NCI-H2171 treated with DMSO at 0.1 percent for 48 hours (cell line): ENCODE results near the gene NTSR1.
A peak's percentile ranks its signal among the peaks of the same experiment; 100 is the strongest.

Source experiments
- DNase-seq: peaks from one replicate; lab custom pipeline; 2025; lab: John Stamatoyannopoulos, UW

Gene NTSR1

DNA sequence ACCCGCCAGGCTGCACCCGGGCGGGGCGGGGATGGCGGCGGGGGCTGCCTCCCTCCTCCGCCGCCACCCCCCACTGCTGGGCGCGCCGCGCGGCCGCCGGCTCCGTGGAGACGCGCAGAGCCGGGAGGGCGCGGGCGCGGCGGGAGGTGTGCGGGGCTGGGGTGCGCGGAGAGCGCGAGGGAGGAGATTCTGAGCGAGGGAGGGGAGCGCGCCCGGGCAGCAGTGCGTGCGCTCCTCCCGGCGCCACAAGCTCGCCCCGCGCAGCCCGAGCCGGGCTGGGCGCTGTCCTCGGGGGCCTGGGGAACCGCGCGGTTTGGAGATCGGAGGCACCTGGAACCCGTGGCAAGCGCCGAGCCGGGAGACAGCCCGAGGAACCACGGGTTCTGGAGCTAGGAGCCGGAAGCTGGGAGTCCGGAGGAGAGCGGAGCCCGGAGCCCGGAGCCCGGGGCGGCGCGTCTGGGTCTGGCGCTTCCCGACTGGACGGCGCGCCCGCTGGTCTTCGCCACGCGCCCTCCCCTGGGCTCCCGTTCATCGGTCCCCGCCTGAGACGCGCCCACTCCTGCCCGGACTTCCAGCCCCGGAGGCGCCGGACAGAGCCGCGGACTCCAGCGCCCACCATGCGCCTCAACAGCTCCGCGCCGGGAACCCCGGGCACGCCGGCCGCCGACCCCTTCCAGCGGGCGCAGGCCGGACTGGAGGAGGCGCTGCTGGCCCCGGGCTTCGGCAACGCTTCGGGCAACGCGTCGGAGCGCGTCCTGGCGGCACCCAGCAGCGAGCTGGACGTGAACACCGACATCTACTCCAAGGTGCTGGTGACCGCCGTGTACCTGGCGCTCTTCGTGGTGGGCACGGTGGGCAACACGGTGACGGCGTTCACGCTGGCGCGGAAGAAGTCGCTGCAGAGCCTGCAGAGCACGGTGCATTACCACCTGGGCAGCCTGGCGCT, at the start of gene NTSR1:
NTSR1 (plus strand) TSS at position 246 of the 946 bp plus-strand sequence; CDS start at position 618, 372 bp downstream.
- DNase-seq = peak; percentile 13

DNA sequence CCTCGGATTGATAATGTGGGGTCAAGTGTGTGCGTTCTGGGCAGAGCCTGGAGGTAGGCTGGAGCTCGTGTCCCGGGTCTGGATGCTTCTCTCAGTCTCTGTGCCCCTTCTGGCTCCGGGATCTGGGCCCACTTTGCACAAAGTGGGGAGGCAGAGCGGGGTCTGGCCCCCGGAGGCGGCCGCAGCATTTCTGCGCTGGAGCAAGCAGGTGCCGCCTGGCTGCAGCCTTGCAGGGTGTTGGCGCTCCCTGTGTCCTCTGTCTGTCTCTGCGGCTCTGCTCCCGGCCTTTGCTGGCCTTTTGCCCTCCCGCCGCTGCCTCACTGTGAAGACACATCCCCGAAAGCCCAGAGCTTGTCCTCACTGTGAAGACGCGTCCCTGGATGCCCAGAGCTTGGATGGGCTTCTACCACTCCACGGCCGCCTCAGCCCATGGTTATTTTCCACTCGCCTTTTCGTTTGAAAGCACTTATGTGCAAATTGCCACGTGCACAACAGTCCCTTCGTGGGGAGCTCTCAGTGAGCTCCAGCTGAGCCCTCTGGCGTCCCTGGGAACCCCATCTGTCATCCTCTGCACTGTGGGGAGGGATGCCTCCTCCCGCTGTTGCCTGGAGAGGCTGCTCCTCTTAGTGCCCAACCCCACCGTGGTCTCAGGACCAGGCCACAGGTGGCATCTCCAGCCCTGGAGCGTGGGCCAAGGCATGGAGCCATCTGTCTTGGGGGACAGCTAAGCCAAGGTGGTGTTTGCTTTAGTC, 49.0 kb upstream of the NTSR1 start:
- peak; percentile 27 for DNase-seq

DNA sequence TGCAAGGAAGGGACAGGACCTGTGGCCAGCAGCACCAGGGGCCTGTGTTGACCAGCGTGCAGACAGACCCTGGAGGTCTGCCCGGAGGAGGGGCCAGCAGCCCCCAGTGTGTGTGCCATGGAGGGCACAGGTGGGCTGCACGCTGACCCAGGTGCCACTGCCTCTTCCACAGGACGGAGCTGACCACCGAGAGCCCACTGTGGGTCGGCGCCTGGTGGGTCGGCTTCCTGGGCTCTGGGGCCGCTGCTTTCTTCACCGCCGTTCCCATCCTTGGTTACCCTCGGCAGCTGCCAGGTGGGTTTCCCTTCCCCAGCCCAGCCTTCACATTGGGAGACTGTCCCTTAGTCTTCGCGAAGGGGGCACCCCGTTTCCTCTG, 48.4 kb upstream of the NTSR1 start:
- DNase-seq = no peak

DNA sequence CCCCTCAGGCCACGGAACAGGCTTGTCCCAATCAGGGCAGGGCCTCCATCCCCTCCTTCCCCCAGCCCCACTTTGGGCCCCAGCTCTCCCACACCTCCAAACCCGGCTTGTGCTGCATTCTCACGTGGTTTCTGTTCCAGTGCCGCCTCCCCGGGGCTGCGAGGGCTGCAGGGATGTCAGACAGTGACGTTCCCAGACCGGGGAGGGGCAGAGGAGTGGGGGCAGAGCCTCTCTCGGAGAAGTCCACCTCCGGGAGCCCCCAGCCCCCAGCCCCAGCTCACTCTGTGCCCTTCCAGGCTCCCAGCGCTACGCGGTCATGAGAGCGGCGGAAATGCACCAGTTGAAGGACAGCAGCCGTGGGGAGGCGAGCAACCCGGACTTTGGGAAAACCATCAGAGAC, 47.9 kb upstream of the NTSR1 start:
- DNase-seq = no peak

DNA sequence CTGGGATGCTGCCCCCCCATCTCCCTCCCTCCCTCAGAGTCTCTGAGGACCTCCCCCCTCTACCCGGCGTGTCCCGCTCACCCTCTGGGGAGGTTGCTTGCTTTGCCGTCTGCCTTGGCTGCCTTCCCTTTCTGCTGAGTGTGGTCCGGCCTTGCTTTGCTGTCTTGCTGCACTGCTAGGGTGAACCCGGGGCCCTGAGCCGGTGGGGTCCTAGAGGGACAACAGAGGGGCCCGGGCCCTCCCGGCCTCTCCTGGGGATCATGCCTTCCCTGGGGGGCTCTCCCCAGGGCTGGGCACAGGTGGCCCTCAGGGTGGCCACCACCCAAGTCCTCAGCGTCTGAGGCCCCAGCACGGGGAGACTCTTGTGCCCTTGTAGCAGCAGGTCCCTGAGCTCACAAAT, 47.0 kb upstream of the NTSR1 start:
- no peak for DNase-seq

DNA sequence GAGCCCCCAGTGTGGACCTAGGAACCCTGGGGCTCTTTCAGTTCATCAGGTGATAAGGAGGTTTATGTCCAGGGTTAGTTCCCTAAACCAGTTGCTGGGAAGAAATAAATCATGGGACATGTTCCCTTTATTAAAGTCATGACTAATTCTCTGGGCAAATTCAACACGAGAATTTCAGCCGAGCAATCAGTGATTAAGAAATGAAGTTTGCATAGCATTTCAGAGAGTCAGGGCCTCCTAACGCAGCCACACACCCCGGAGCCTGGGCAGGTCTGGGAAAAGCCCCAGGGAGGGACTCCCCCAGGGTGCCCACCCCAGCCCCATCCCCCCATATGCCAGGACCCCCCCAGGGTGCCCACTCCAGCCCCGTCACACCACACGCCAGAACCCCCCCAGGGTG, 46.2 kb upstream of the NTSR1 start:
- no peak for DNase-seq

DNA sequence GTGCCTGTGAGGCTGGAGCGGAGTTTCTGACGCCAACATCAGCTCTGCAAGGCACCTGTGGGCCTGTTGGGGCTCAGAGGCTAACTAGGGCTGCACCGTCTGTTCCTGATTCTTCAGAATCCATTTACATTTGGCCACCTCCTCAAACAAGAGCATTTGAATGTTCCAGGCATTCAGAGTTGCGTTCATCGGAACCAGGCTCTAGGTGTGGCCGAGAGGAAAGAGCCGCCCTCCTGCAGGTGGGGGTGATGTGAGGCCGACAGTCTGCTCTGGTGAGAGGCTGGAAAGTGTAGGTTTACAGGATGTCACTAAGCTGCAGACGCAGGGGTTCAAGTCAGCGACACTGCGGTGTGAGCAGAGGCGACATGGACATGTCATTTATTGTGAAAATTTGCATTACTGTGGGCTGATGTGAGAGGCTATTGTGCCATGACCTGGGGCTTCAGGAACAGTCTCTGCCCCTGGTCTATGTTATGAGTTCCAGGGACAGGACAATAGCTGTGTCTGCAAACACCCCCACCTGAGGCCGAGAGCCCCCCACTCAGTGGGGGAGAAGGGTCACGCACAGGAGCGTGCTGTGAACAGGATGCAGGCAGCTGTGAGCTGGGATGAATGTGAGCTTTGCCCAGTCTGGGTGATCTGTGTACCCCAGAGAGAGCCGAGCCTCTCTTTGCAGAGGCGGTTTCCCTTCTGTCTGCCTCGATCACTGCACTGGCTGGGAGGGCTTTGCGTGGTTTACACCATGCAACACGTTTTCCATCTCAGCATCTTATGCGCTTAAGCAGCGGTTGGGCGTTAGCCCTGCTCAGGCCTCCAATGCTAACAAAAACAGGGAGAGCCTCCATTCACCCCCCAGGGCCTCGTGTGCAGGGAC, 45.3 kb upstream of the NTSR1 start:
- DNase-seq = no peak

DNA sequence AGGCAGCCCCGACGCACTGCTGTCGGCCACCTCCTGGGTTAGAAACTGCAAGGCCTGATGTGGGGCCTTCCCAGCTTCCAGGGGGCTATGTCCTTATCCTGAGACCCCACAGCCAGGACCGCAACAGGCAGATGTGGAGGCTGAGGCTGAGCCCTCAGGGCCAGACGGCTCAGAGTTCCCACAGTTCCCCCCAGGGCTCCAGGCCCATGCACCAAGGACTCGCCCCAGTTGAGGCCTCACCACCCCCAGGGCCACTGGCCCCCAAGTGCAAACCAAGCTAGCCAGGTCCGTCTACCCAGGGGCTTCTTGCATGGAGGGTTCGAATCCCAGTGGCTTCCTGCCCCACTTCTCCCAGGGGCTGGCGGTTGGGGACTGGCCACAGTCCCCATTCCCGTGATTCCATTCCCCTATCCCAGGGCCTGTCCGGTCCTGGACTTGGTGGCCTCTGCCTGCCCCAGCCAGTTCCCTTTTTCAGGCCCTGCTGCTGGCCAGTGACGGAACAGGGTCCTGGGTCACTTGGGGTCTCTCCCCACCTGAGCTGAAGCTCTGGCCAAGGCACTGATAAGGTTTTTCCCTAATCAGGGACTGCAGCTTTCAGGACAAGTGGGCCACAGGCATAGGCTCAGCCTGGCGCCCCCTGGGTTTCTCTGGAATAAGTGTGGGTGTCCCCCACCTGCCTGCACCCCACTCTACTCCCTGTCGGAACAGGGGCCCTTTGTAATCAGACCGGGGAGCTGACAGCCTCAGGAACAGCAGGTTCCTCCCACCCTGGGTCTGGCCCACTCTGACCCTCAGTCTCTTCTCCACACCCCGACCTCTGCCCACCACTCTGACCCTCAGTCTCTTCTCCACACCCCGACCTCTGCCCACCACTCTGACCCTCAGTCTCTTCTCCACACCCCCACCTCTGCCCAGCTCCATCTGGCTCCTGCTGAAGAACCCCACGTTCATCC, 44.3 kb upstream of the NTSR1 start:
- DNase-seq = no peak

DNA sequence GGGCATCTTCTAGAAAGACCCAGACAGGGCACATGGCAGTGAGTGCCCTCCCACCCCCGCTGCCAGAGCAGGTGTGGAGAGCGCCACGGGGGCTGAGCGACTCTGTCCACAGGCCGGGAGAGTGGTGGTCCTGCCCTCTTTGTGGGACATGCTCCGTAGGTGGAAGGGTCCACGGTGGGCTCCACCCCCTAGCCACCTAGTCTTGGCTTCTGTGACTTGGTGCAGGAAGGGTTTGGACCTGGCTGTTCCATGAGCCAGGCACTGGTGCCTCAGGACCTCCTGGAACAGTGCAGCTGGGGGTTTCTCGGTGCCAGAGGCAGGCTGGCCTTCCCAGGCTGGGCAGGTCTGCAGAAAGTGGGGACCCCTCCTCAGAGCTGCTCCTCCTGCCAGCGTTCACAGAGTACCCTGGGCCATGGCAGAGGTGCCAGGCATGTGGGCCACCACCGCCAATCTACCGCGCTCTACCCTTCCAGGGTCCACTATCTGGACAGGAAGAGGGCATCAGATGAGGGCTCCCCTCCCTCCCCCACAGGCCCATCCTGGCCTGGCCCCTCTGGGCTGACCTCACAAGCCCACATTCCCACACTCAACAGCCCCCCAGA, 43.4 kb upstream of the NTSR1 start:
- DNase-seq = no peak

DNA sequence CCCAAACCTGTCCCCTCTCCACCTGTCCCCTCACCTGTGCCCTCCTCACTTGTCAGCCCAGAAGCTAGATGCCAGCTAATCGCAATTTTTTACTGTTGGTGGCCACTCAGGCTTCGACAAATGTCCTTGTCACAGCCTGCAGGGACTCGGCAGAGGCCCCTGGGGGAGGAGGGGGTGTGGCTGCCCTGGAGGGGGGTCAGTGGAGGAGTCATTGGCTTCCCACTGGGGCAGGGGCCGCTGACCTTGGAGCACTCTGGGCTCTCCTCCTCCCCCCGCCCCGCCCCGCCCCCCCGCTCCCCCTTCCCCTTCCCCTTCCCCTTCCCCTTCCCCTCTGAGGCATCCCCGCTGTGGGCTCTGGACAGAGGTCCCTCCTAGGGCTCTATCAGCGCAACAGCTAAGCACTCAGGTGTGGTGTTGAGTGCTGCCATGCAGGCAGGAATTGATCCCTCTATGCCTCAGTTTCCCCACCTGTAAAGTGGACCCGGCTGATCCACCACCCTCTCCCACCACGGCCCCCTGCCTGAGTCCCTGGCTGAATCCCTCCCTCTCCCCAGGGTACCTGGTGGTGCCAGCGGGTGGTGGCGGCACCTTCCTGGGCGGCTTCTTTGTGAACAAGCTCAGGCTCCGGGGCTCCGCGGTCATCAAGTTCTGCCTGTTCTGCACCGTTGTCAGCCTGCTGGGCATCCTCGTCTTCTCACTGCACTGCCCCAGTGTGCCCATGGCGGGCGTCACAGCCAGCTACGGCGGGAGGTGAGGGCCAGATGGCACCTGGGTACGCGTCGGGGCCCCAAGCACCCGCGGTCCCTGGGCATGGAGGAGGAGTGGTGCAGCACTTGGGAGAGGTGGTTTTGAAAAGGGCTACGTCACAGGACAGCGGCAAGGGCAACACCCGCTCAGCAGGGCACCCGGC, 42.6 kb upstream of the NTSR1 start:
- no peak for DNase-seq

DNA sequence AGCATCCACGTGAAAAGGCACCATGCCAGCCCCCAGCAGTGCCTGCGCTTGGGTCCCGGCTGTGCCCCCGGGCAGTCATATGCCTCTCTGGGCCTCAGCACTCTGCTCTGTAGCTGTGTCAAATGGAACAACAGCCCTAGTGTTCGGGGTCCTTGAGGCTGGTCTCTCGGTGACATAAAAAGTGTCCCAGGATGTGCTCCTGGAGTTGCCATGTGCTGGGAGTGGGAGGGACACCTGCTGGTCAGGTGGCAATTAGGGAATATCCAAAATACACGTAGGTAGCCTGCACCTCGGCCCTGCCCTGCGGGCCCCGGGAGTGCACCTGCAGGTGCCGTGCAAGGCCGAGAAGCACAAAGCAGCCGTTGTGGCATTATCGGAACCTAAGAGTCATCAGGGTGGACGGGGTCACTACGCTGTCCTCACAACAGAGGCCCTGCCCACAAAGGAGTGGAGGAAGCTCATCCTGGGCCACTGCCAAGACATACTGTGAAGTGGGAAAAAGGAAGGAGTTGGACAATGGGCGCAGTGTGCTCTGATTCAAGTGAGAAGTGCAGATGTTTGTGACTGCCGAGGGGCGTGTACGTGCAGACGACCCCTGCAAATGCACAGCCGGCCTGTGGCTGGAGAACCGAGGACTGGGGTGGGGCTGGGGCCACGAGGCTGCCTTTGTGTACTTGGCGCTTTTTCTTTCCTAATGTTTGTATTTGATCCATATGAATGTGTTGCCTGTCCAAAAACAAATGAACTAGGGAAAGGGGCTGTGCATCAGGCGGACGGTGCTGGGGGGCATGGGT, 41.7 kb upstream of the NTSR1 start:
- no peak for DNase-seq

DNA sequence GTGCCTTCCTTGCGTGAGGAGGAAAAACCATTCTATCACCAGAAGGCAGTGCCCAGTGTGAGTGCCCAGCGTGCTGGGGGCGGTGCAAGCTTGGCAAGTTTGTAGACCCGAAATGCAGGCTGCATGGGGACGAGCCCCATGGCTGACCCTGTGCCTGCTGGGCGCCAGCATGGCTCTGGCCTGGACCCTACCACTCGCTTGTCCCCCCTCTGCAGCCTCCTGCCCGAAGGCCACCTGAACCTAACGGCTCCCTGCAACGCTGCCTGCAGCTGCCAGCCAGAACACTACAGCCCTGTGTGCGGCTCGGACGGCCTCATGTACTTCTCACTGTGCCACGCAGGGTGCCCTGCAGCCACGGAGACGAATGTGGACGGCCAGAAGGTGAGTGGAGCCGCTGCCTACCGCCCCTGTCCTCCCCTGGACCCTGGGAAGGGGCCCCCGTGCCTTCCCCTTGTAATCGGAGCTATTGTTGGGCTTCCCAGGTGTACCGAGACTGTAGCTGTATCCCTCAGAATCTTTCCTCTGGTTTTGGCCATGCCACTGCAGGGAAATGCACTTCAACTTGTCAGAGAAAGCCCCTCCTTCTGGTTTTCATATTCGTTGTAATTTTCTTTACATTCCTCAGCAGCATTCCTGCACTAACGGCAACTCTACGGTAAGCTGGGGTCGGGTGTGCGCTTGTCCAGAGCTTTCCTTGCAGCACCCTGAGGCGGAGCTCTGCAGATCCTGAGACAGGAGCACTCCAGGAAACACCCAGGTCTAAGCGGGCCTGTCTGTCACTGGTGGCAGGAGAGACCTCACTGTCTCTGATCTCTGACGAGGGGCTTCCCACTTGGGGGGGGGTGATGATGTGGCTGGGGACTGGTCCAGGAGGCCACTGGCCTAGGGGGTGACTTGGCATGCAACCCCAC, 40.9 kb upstream of the NTSR1 start:
- DNase-seq = no peak

DNA sequence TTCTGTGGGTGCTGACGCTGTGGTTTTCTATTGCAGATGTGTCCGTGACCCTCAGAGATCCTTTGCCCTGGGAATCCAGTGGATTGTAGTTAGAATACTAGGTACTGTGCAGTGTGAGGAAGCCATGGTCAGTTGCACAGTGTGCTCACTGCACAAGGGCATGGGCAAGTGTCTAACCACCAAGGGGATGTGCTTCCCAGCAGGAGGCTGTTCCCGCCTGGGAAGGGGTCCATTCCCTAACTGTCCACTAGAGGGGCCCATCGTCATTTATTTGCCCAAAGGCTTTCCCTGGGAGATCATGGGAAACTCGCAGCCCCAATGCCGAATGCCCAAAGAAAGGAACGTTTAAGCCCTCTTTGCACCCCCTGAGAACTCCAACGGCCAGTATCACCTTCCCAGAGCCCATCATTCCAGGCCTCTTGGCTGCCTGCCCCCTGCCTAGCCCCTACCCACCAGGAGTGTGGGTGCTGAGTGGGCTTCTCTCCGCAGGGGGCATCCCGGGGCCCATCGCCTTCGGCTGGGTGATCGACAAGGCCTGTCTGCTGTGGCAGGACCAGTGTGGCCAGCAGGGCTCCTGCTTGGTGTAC, 40.1 kb upstream of the NTSR1 start:
- peak; percentile 82 for DNase-seq

DNA sequence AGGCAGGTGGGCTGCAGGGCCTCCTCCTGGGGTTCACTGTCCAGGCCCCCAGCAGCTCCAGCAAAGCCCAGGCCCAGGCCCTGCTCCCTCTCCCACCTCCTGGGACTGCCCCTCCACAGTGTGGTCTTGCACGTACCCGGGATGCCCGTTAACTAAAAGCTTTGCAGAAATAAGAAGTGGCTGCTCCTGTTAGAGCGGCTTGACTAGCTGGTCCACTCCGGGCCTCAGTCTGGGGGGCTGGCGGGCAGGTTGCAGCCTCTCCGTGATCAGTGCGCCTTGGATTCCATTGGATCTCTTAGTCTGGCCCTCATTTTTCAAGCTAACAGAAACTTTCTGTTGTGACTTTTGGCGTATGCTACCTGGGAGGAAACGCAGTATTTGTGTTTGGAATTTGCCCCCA, 39.4 kb upstream of the NTSR1 start:
- DNase-seq = no peak

DNA sequence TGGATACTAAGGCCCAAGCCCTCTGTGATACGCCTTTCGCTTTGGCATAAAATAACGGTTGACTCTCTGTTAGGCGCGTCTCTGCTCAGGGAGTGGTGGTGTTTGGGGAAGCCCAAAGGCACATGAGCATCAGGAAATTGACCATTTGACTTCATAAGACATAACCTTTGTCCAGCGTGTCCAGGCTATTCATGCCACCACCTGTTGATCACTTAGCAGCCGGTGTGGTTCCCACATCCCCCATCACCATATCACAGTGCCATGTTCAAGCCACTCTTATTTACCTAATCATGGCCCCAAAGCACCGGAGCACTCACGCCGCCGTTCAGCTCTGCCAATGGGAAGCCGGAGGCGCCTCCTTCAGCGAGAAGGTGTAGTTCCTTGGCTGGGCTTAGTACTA, 38.5 kb upstream of the NTSR1 start:
- no peak for DNase-seq

DNA sequence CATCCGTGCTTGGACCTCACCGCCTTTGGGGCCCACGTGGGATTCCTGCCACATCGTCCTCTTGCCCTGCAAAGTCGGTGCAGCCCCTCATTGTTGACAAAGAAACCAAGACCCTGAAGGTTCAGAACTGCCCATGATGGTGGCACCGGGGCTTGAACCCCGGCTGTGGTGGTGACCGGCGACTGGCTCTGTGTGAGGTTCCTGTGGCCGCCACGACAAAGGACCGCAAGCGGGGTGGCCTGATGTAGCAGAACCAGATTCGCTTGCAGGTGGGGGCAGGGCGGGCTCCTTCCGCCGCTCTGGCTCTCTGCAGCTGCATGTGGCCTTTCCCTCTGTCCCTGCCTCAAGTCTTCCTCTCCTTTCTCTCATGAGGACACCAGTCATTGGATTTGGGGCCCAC, 37.6 kb upstream of the NTSR1 start:
- DNase-seq = no peak

DNA sequence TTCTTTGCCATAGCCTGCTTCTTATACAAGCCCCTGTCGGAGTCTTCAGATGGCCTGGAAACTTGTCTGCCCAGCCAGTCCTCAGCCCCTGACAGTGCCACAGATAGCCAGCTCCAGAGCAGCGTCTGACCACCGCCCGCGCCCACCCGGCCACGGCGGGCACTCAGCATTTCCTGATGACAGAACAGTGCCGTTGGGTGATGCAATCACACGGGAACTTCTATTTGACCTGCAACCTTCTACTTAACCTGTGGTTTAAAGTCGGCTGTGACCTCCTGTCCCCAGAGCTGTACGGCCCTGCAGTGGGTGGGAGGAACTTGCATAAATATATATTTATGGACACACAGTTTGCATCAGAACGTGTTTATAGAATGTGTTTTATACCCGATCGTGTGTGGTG, 36.9 kb upstream of the NTSR1 start:
- DNase-seq = no peak
